Natural killer cell (primary cell): ENCODE data around the gene ITPKA. TPM values are rescaled to one million over a fixed set of nuclear protein-coding genes. Genes with fewer than 3 reads are reported as not detected.

Source experiments
- ATAC-seq, 3 donors: fragments of 150-1000 bp in 2 of 3; fragments of 200-7000 bp in 1 of 3; cut with Tn5 transposase; 1 replicate in 1 of 3; 2 replicates in 2 of 3; pipeline ENCODE4 v1.10.0; 2021; ENCODE audit warnings: mild to moderate bottlenecking in 2 of 3, moderate library complexity in 2 of 3
- DNase-seq, 2 donors: peaks; one replicate each; pipeline versions ENCODE4 v3.0.0 to v3.0.0-alpha.2; 2013 to 2021; ENCODE audit warnings: mixed read lengths in 1 of 2
- H3K27ac ChIP-seq: one replicate; pipeline ENCODE4 v1.5.1; 2013; ENCODE audit warnings: mild to moderate bottlenecking, low read length
- H3K27me3 ChIP-seq: one replicate; pipeline ENCODE4 v1.6.1; 2013; ENCODE audit warnings: low read length; ENCODE audit not compliant: control insufficient read depth, insufficient read depth
- H3K36me3 ChIP-seq: one replicate; pipeline ENCODE4 v1.6.1; 2013; ENCODE audit warnings: low read length; ENCODE audit not compliant: control insufficient read depth, insufficient read depth
- H3K4me1 ChIP-seq: one replicate; pipeline ENCODE4 v1.6.1; 2013; ENCODE audit warnings: low read length; ENCODE audit not compliant: control insufficient read depth, insufficient read depth
- H3K4me3 ChIP-seq: one replicate; pipeline ENCODE4 v1.5.1; 2013; ENCODE audit warnings: low read length
- H3K9me3 ChIP-seq: one replicate; pipeline ENCODE4 v1.6.1; 2013; ENCODE audit warnings: low read length; ENCODE audit not compliant: control insufficient read depth, insufficient read depth
- H3K27ac Mint-ChIP-seq, 2 donors: one replicate each; pipeline ENCODE4 v1.8.0; 2022; ENCODE audit warnings: mild to moderate bottlenecking in 2 of 2, mixed read lengths in 2 of 2, moderate library complexity in 1 of 2
- H3K27me3 Mint-ChIP-seq, 2 donors: one replicate each; pipeline ENCODE4 v1.8.0; 2022; ENCODE audit warnings: low read depth in 2 of 2, mixed read lengths in 2 of 2
- H3K36me3 Mint-ChIP-seq: one replicate; pipeline ENCODE4 v1.8.0; 2022; ENCODE audit warnings: mixed read lengths
- H3K4me1 Mint-ChIP-seq, 2 donors: one replicate each; pipeline ENCODE4 v1.8.0; 2022; ENCODE audit warnings: mixed read lengths in 2 of 2
- H3K4me3 Mint-ChIP-seq: one replicate; pipeline ENCODE4 v1.8.0; 2022; ENCODE audit warnings: mild to moderate bottlenecking, moderate library complexity, mixed read lengths
- H3K9me3 Mint-ChIP-seq, 2 donors: one replicate each; pipeline ENCODE4 v1.8.0; 2022; ENCODE audit warnings: mixed read lengths in 2 of 2
- CTCF ChIP-seq: fragments of 200-600 bp; IDR thresholded peaks from one replicate; pipeline ENCODE4 v1.8.0; 2022; ENCODE audit warnings: antibody characterized with exemption
- WGBS: methylation state at CpG from one replicate; pipeline ENCODE4 v1.1.7; 2013; ENCODE audit warnings: missing lambda C conversion rate; ENCODE audit not compliant: insufficient coverage; 5-methylcytosine and 5-hydroxymethylcytosine counted together
- intact Hi-C: fragments of 100-400 bp; cut with micrococcal nuclease; formaldehyde crosslinking; loops from one replicate; pipeline ENCODE4 v1.14.2; 2022
- total RNA-seq, 4 donors: library from RNA; stranded (reverse); fragments of 120-200 nt in 1 of 4; gene quantifications; one replicate each; pipeline versions ENCODE4 v1.2.3 to v1.2.4, GENCODE V29; 2013 to 2022

ITPKA gene
- total RNA-seq, 3 donors from 2014 or later (not counting 1 experiment from before 2014, with no cell fraction given), result not detected

- no peak for ATAC-seq
- H3K4me3 ChIP-seq, result peak overlapping the region; percentile 80
Observed at GRCh38 chr15:41544650-41545015, 51.0 kb downstream of the ITPKA start.

GRCh38 chr15:41545218-41545617, 51.5 kb downstream of the ITPKA start:
- Mint-ChIP-seq H3K4me3 (peak overlapping the region; percentile 91), H3K36me3 (no peaks in the 10 kb centered on the region), H3K4me1 (peaks cover 16 to 18% of the 10 kb centered on the region in 2 donors), H3K9me3 (no peaks in the 10 kb centered on the region), H3K27ac (peak overlapping the region; percentile 82 to 89), H3K27me3 (no peaks in the 10 kb centered on the region)
- DNase-seq (no peak), ATAC-seq (no peak)
- Histone ChIP-seq H3K4me1 (peaks cover 15% of the 10 kb centered on the region), H3K27me3 (no peaks in the 10 kb centered on the region), H3K9me3 (no peaks in the 10 kb centered on the region), H3K36me3 (no peaks in the 10 kb centered on the region), H3K4me3 (no peak overlapping the region), H3K27ac (no peak overlapping the region)
- intact Hi-C loops, result no loop called here
- WGBS, result 97% methylated on average over 3 of the region's 3 CpGs
- no peak for TF ChIP-seq CTCF

More at GRCh38 chr15:41544650-41545015, 51.0 kb downstream of the ITPKA start:
- H3K9me3 Mint-ChIP-seq, result no peaks in the 10 kb centered on the region
- 78% methylated on average over 11 of the region's 15 CpGs for WGBS
- no peak for TF ChIP-seq CTCF
- H3K36me3 ChIP-seq, result no peaks in the 10 kb centered on the region
- peak in 1 of 2 donors; percentile 45 for DNase-seq
- no peaks in the 10 kb centered on the region for H3K36me3 Mint-ChIP-seq
- H3K27ac Mint-ChIP-seq, result peak overlapping the region; percentile 82 to 89
- H3K27ac ChIP-seq, result peak overlapping the region; percentile 45
- intact Hi-C loops, result loop anchor here (1.0 kb wide), 2 partner anchors 14 to 116 kb away; partner anchors contain the start of gene MGA
- H3K9me3 ChIP-seq, result no peaks in the 10 kb centered on the region
- H3K4me3 Mint-ChIP-seq, result peak overlapping the region; percentile 91
- H3K4me1 ChIP-seq, result peaks cover 15% of the 10 kb centered on the region
- H3K4me1 Mint-ChIP-seq, result peaks cover 16 to 18% of the 10 kb centered on the region in 2 donors
- no peaks in the 10 kb centered on the region for H3K27me3 ChIP-seq
- no peaks in the 10 kb centered on the region for H3K27me3 Mint-ChIP-seq

GRCh38 chr15:41546851-41547786, 53.4 kb downstream of the ITPKA start:
- ATAC-seq, result no peak
- Histone ChIP-seq H3K27ac (no peak overlapping the region), H3K27me3 (no peaks in the 10 kb centered on the region), H3K36me3 (no peaks in the 10 kb centered on the region), H3K9me3 (no peaks in the 10 kb centered on the region), H3K4me1 (peaks cover 15% of the 10 kb centered on the region), H3K4me3 (no peak overlapping the region)
- no peak overlapping the region for H3K4me3 Mint-ChIP-seq
- H3K27me3 Mint-ChIP-seq, result no peaks in the 10 kb centered on the region
- H3K9me3 Mint-ChIP-seq, result no peaks in the 10 kb centered on the region
- TF ChIP-seq CTCF, result no peak
- DNase-seq, result no peak
- intact Hi-C loops, result no loop called here
- no peak overlapping the region for H3K27ac Mint-ChIP-seq
- peaks cover 16 to 18% of the 10 kb centered on the region in 2 donors for H3K4me1 Mint-ChIP-seq
- 88% methylated on average over 10 of the region's 13 CpGs for WGBS
- H3K36me3 Mint-ChIP-seq, result no peaks in the 10 kb centered on the region
